Breast epithelium (tissue), 4 donors: ENCODE results near the gene RPS6KA6. TPM values are rescaled to one million over a fixed set of nuclear protein-coding genes. Genes with fewer than 3 reads are reported as not detected.
"Not testable (repeated sequence)": the region's sequence is repeated elsewhere in the genome, so short reads cannot be mapped to it uniquely, and the experiment has no call there.

Experiments used
- DNase-seq, 2 donors: peaks; one replicate each; pipeline ENCODE4 v3.0.0-alpha.2; 2019; ENCODE audit warnings: low spot score in 2 of 2
- H3K27ac ChIP-seq, 2 donors: fragments of 200-600 bp; sonication (generic) in 1 of 2; one replicate each; pipeline ENCODE4 v1.5.1; 2016 to 2019; ENCODE audit warnings: mild to moderate bottlenecking in 1 of 2
- H3K27me3 ChIP-seq, 2 donors: fragments of 200-600 bp; sonication (generic) in 1 of 2; one replicate each; pipeline versions ENCODE4 v1.5.1 to v1.6.0; 2017 to 2019; ENCODE audit warnings: control low read depth in 1 of 2, mild to moderate bottlenecking in 1 of 2
- H3K36me3 ChIP-seq: fragments of 200-600 bp; one replicate; pipeline ENCODE4 v1.5.1; 2019
- H3K4me1 ChIP-seq, 2 donors: fragments of 200-600 bp; sonication (generic); one replicate each; pipeline ENCODE4 v1.5.1; 2016 to 2019; ENCODE audit warnings: control low read depth in 1 of 2
- H3K4me3 ChIP-seq, 3 donors: fragments of 200-600 bp; sonication (generic); 1 replicate in 2 of 3; 2 replicates in 1 of 3; pipeline ENCODE4 v1.5.1; 2016 to 2019; ENCODE audit warnings: mild to moderate bottlenecking in 3 of 3, moderate library complexity in 2 of 3
- H3K9me3 ChIP-seq, 2 donors: fragments of 200-600 bp; sonication (generic) in 1 of 2; one replicate each; pipeline ENCODE4 v1.5.1; 2016 to 2019; ENCODE audit warnings: control low read depth in 1 of 2
- CTCF ChIP-seq, 3 donors: fragments of 450-650 bp; IDR thresholded peaks; one replicate each; pipeline ENCODE4 v1.5.1; 2016 to 2017; ENCODE audit warnings: antibody characterized with exemption in 3 of 3, mild to moderate bottlenecking in 3 of 3, moderate library complexity in 3 of 3
- POLR2A ChIP-seq: fragments of 450-650 bp; IDR thresholded peaks from one replicate; pipeline ENCODE4 v1.6.1; 2016; ENCODE audit warnings: antibody characterized with exemption, mild to moderate bottlenecking, moderate library complexity
- POLR2AphosphoS5 ChIP-seq, 3 donors: sonication (generic); formaldehyde crosslinking; IDR thresholded peaks; one replicate each; pipeline ENCODE4 v1.6.1; 2017; ENCODE audit warnings: antibody characterized with exemption in 3 of 3
- intact Hi-C: fragments of 100-400 bp; cut with DNase I; formaldehyde crosslinking; loops from one replicate; pipeline ENCODE4 v1.15.1; 2023; ENCODE audit warnings: low total_unique reads
- total RNA-seq, 3 donors: library from RNA; depleted of rRNA; stranded (reverse); fragments of >200 nt; gene quantifications; one replicate each; pipeline ENCODE4 v1.1.0, GENCODE V29; 2016

Gene RPS6KA6
- total RNA-seq, 3 donors from 2014 or later = 0.96 to 5.9 (median 5.2) TPM

GRCh38 chrX:84099120-84099519 lies 88.9 kb downstream of the RPS6KA6 start:
- intact Hi-C loops = no loop called here
- DNase-seq = no peak
- no peak overlapping the region for H3K4me3 ChIP-seq
- no peaks in the 10 kb centered on the region for H3K4me1 ChIP-seq
- no peaks in the 10 kb centered on the region for H3K36me3 ChIP-seq
- no peaks in the 10 kb centered on the region for H3K9me3 ChIP-seq
- H3K27me3 ChIP-seq = peaks cover 0 to 11% of the 10 kb centered on the region in 2 donors
- TF ChIP-seq POLR2AphosphoS5 (IDR thresholded peaks at IDR 0.05) = no peak
- TF ChIP-seq CTCF (IDR thresholded peaks at IDR 0.05) = no peak
- TF ChIP-seq POLR2A = no peak
- H3K27ac ChIP-seq = no peak overlapping the region

GRCh38 chrX:84079479-84080197 lies 108.4 kb downstream of the RPS6KA6 start:
- intact Hi-C loops, H3K4me3 ChIP-seq: not testable (repeated sequence)

GRCh38 chrX:84078991-84079390 lies 109.0 kb downstream of the RPS6KA6 start:
- H3K4me3 ChIP-seq = no peak overlapping the region
- H3K9me3 ChIP-seq = peaks cover 0 to 30% of the 10 kb centered on the region in 2 donors
- H3K27ac ChIP-seq = no peak overlapping the region
- intact Hi-C loops = no loop called here
- H3K27me3 ChIP-seq = no peaks in the 10 kb centered on the region
- no peak for DNase-seq
- no peaks in the 10 kb centered on the region for H3K36me3 ChIP-seq
- no peaks in the 10 kb centered on the region for H3K4me1 ChIP-seq
- TF ChIP-seq CTCF (IDR thresholded peaks at IDR 0.05) = no peak
- TF ChIP-seq POLR2AphosphoS5 (IDR thresholded peaks at IDR 0.05) = no peak
- no peak for TF ChIP-seq POLR2A

More at GRCh38 chrX:84079479-84080197, 108.4 kb downstream of the RPS6KA6 start:
- H3K9me3 ChIP-seq = peaks cover 3 to 37% of the 10 kb centered on the region in 2 donors
- H3K4me1 ChIP-seq, H3K27me3 ChIP-seq, H3K27ac ChIP-seq, DNase-seq, H3K36me3 ChIP-seq: not testable (repeated sequence)

- intact Hi-C loops = no loop called here
- H3K4me1 ChIP-seq = no peaks in the 10 kb centered on the region
These were observed 123.2 kb downstream of the RPS6KA6 start for GRCh38 chrX:84064814-84065213.

GRCh38 chrX:84064164-84064563 lies 123.8 kb downstream of the RPS6KA6 start:
- intact Hi-C loops = no loop called here
- TF ChIP-seq POLR2AphosphoS5 (IDR thresholded peaks at IDR 0.05) = no peak
- no peak for TF ChIP-seq POLR2A
- no peak for TF ChIP-seq CTCF (IDR thresholded peaks at IDR 0.05)
- Histone ChIP-seq H3K4me1 (no peaks in the 10 kb centered on the region), H3K4me3 (no peak overlapping the region), H3K9me3 (peaks cover 0 to 7% of the 10 kb centered on the region in 2 donors), H3K36me3 (no peaks in the 10 kb centered on the region), H3K27ac (no peak overlapping the region), H3K27me3 (peaks cover 0 to 8% of the 10 kb centered on the region in 2 donors)
- DNase-seq = no peak

More at GRCh38 chrX:84064814-84065213, 123.2 kb downstream of the RPS6KA6 start:
- H3K4me3 ChIP-seq = no peak overlapping the region
- no peak for DNase-seq
- H3K27ac ChIP-seq = no peak overlapping the region
- peaks cover 0 to 3% of the 10 kb centered on the region in 2 donors for H3K27me3 ChIP-seq
- peaks cover 0 to 8% of the 10 kb centered on the region in 2 donors for H3K9me3 ChIP-seq
- no peaks in the 10 kb centered on the region for H3K36me3 ChIP-seq
- TF ChIP-seq POLR2AphosphoS5 (IDR thresholded peaks at IDR 0.05) (no peak), CTCF (IDR thresholded peaks at IDR 0.05) (no peak), POLR2A (no peak)
